Adrenal gland (tissue), 5 donors: ENCODE data around the gene SLC8A3.

ENCODE experiments used
- POLR2A ChIP-seq, 2 donors: fragments of 450-650 bp; IDR thresholded peaks; one replicate each; pipeline ENCODE4 v1.6.1; 2017; ENCODE audit warnings: antibody characterized with exemption in 2 of 2, mild to moderate bottlenecking in 2 of 2, moderate library complexity in 1 of 2
- TF ChIP-seq, protein P1 (sequence below), 6 experiments: fragments of 450-650 bp in 4 of 6; fragments of 200-600 bp in 2 of 6; sonication (generic) in 1 of 6; IDR thresholded peaks; 1 replicate in 5 of 6; 2 replicates in 1 of 6; pipeline versions ENCODE4 v1.5.1 to v1.8.0; 2016 to 2021; ENCODE audit warnings: antibody characterized with exemption in 6 of 6, mild to moderate bottlenecking in 2 of 6, moderate library complexity in 1 of 6
- donor health status: DM: no; HTN: no; CAD: no.

DNA sequence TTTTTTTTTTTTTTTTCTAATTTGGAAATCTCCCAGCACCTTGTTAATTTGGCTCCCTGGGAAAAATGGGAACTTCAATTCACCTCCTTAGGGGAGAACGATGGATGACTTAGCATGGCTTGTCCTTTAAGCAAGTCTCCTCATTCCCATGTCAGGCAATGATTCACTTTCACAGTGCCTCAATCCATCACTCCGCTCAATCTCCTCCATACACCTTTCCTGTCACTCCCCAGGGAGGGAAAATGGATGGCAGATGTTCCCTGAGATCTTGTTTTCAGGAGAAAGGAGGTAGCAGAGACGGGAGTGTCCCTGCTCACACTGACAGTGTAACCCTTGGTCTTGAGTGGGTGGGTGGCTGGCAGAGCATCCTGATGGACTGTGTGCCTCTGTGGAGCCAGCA lies 51.0 kb downstream of the SLC8A3 start:
- TF ChIP-seq, protein P1, sequence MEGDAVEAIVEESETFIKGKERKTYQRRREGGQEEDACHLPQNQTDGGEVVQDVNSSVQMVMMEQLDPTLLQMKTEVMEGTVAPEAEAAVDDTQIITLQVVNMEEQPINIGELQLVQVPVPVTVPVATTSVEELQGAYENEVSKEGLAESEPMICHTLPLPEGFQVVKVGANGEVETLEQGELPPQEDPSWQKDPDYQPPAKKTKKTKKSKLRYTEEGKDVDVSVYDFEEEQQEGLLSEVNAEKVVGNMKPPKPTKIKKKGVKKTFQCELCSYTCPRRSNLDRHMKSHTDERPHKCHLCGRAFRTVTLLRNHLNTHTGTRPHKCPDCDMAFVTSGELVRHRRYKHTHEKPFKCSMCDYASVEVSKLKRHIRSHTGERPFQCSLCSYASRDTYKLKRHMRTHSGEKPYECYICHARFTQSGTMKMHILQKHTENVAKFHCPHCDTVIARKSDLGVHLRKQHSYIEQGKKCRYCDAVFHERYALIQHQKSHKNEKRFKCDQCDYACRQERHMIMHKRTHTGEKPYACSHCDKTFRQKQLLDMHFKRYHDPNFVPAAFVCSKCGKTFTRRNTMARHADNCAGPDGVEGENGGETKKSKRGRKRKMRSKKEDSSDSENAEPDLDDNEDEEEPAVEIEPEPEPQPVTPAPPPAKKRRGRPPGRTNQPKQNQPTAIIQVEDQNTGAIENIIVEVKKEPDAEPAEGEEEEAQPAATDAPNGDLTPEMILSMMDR (IDR thresholded peaks at IDR 0.05): no peak
- TF ChIP-seq POLR2A (IDR thresholded peaks at IDR 0.05): no peak
